Measurements from ENCODE around the gene CLNK.

GRCh38 chr4:10506077-10506476, 178.5 kb downstream of the CLNK start:
- no peak for TF ChIP-seq CTCF (IDR thresholded peaks at IDR 0.05; ENCODE audit: low read depth, low read length)
- TF ChIP-seq EZH2phosphoT487 (IDR thresholded peaks at IDR 0.05; ENCODE audit: low read depth): no peak

Data from OCI-LY3 (cell line).